Cardiac fibroblast (primary cell): ENCODE data around the gene BCL11B.

Experiments used
- DNase-seq, 2 donors: peaks; one replicate each; pipeline versions ENCODE4 v3.0.0 to v3.0.0-alpha.2; 2010; ENCODE audit warnings: low read depth in 2 of 2
- H3K4me3 ChIP-seq, 2 donors: replicated peaks in 1 of 2; 1 replicate in 1 of 2; 2 replicates in 1 of 2; pipeline ENCODE4 v1.5.1; 2011; ENCODE audit warnings: low read depth in 2 of 2, low read length in 2 of 2, mild to moderate bottlenecking in 2 of 2, moderate library complexity in 1 of 2
- TF ChIP-seq, protein P1 (sequence below): IDR thresholded peaks from one replicate; pipeline ENCODE4 v1.5.1; 2011; ENCODE audit warnings: low read depth, mild to moderate bottlenecking, low read length, inconsistent platforms

BCL11B gene

DNA sequence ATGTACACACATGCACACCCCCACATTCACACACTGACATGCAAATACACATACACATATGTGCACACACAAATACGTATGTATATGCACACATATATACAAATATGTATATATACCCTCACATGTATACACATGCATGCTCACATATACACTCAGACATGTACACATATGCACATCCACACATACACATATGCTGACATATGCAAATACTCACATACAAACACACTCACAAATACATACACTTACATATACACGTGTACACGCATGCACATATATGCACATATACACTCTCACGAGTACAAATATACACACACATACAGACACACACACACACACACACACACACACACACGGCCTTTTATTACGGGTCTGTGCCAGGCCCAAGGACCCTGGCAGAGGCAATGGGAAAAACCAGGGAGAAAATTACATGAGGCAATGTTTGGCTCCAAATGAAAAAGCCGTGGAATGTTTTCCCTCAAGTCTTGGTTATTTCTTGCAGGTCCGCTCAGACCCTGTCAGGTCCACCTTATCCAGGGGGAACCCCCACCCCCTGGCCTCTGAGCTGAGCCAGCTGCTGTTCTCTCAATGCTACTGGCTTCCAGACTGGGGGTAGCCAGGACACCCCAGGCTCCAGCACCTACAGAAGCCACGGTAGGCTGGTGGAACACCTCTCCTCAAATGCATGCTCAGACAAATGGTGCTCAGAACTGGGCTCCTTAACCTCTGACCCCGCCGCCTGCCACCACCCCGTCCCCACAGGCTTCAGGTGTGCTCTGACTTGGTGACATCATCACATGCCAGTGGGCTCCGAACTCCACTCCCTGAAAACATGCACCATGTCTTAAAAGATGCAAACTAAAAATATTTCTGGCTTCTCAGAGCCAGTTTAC, 54.7 kb downstream of the BCL11B start:
- no peak for DNase-seq
- H3K4me3 ChIP-seq = no peak overlapping the region
- TF ChIP-seq, protein P1, sequence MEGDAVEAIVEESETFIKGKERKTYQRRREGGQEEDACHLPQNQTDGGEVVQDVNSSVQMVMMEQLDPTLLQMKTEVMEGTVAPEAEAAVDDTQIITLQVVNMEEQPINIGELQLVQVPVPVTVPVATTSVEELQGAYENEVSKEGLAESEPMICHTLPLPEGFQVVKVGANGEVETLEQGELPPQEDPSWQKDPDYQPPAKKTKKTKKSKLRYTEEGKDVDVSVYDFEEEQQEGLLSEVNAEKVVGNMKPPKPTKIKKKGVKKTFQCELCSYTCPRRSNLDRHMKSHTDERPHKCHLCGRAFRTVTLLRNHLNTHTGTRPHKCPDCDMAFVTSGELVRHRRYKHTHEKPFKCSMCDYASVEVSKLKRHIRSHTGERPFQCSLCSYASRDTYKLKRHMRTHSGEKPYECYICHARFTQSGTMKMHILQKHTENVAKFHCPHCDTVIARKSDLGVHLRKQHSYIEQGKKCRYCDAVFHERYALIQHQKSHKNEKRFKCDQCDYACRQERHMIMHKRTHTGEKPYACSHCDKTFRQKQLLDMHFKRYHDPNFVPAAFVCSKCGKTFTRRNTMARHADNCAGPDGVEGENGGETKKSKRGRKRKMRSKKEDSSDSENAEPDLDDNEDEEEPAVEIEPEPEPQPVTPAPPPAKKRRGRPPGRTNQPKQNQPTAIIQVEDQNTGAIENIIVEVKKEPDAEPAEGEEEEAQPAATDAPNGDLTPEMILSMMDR = no peak

GRCh38 chr14:99216191-99216590, 55.8 kb downstream of the BCL11B start:
- H3K4me3 ChIP-seq = no peak overlapping the region

DNA sequence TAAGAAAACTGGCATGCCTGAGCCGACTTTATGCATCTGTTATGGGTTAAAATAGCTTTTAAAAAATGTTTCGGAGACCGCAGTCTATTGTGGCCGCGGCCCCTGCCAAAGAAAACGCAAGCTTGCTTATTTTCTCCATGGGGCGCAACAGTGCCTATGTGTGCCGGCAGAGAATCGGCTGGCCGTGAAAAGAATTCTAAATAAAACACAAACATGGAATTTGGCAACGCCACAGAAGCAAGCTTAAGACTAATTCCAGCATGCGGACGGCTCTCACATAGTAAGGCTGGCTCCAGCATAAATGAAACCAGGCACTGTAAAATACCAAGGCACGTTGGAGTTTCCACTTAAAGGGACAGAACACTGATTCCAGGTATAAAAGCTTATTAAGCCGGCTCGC, 56.7 kb downstream of the BCL11B start:
- no peak overlapping the region for H3K4me3 ChIP-seq
- DNase-seq = peak in 1 of 2 donors; percentile 11
- TF ChIP-seq, protein P1 = no peak

More at GRCh38 chr14:99216191-99216590, 55.8 kb downstream of the BCL11B start:
- TF ChIP-seq, protein P1 = no peak
- no peak for DNase-seq

DNA sequence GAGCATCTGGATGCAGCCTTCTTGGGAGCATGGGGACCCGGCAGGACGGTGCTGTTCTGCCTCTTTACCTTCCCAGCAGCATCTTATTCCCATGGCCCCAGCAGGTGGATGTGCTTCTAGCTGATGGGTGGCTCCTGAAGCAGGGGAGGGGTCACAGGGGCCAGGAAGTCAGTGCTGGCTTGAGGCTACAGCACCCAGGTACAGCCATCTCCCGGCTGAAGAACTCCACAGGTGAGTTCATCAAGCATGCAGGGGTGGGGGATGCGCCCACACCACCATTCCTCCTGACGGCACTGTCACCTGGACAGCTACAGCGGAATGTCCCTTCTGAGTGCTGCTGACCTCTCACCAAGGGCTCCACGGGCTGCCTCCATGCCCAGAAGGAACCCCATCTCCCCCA, 57.3 kb downstream of the BCL11B start:
- DNase-seq = no peak
- H3K4me3 ChIP-seq = no peak overlapping the region
- TF ChIP-seq, protein P1 = no peak

DNA sequence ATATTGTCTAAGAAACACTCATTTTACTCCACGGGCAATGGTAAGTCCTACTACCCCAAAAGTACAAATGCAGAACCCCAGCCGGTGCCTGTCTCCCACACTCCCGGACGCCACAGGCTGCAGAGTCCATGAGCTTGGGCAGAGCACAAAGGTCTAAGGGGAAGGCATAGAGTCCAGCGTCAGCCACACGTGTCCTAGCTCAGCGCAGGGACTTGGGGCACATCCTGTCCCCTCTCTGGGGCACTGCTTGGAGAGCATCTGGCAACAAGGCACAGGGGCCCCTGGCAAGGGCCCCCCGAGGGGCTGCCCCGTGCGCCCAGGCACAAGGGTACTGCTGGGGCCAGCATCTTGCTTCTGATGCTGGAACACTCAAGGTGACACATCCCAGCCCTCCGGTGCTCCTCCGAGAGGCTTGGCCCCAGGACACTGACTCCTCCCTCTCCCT, 58.4 kb downstream of the BCL11B start:
- H3K4me3 ChIP-seq = no peak overlapping the region
- TF ChIP-seq, protein P1 = no peak
- no peak for DNase-seq

- TF ChIP-seq, protein P1 = no peak
- no peak overlapping the region for H3K4me3 ChIP-seq
- no peak for DNase-seq
Observed at GRCh38 chr14:99213101-99213500, 58.9 kb downstream of the BCL11B start.
